ENCODE results near the gene GNAI2. TPM values are rescaled to one million over a fixed set of nuclear protein-coding genes. Genes with fewer than 3 reads are reported as not detected.

The GNAI2 gene
- total RNA-seq, 4 donors from 2014 or later, result 71.8 to 178 (median 98.4) TPM

DNA sequence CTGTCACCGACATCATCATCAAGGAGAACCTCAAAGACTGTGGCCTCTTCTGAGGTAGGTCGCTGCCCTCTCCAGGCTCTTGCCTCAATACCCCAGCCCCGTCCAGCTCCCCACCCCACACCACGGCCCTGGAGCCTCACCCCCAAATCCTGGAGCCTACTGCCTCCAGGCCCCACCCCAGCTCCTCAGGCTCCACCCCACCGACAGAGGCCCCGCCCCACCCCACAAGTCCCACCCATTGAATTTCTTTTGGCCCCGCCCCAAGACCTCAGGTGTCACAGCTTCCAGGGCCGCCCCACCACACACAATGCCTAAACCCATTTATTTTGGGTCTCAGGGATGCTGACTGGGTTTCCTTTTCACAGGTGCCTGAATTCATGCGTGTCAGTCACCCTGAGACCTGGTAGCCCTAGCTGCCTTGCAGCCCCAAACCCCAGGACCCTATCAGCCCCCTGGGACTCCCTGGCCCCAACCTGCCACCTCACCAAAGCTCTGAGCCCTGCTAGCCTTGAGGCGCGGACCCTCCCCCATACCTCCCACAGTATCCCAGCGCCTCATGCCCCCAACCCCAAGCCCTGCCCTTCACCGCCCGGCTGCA lies 41.0 kb upstream of the GNAI2 start:
- Histone ChIP-seq H3K27me3 (peaks cover 0 to 16% of the 10 kb centered on the region in 2 donors), H3K36me3 (no peaks in the 10 kb centered on the region), H3K27ac (no peak overlapping the region), H3K4me1 (peaks cover 0 to 27% (median 9%) of the 10 kb centered on the region in 4 donors), H3K4me3 (peak overlapping the region in 1 of 4 donors; percentile 4), H3K9me3 (no peaks in the 10 kb centered on the region)
- DNase-seq, result peak in 1 of 3 donors; percentile 27
- TF ChIP-seq, protein P1, sequence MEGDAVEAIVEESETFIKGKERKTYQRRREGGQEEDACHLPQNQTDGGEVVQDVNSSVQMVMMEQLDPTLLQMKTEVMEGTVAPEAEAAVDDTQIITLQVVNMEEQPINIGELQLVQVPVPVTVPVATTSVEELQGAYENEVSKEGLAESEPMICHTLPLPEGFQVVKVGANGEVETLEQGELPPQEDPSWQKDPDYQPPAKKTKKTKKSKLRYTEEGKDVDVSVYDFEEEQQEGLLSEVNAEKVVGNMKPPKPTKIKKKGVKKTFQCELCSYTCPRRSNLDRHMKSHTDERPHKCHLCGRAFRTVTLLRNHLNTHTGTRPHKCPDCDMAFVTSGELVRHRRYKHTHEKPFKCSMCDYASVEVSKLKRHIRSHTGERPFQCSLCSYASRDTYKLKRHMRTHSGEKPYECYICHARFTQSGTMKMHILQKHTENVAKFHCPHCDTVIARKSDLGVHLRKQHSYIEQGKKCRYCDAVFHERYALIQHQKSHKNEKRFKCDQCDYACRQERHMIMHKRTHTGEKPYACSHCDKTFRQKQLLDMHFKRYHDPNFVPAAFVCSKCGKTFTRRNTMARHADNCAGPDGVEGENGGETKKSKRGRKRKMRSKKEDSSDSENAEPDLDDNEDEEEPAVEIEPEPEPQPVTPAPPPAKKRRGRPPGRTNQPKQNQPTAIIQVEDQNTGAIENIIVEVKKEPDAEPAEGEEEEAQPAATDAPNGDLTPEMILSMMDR (IDR thresholded peaks at IDR 0.05), result no peak
- TF ChIP-seq POLR2A (IDR thresholded peaks at IDR 0.05), result no peak

DNA sequence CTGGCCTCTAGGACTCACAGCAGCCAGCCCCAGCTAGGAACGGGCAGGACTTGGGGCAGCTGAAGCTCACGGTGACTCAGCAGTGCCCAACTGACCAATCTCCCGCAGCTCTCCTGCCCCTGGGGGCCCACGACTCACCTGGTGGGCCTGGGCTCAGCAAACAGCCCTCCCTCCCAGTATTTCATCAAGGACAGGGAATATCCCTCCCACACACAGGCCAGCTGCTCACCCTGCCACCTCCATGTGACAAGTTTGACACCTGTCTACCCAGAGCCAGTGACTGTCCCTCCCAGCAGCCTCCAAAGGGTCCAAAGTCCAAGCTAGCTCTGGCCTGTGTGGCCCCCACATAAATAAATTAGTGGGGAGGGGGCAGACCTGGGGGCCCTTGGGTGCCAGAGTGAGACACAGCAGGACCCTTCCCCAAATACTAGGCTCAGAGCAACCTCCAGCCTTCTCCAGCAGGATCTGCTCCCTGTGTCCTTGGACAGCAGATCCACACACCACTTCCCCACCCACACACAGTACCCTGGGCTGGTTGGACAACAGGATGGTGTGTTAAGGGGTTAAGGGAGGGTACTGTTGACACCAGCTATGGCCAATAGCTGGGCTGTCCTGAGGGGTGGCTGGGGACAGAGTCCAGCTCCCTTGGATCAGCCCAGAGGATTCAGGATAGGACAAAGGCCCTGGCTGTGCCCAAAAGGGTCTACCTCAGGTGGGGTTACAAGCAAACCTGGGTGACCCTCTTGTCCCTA lies 40.3 kb upstream of the GNAI2 start:
- no peak for TF ChIP-seq POLR2A (IDR thresholded peaks at IDR 0.05)
- Histone ChIP-seq H3K4me1 (peaks cover 0 to 27% (median 9%) of the 10 kb centered on the region in 4 donors), H3K9me3 (no peaks in the 10 kb centered on the region), H3K27me3 (peaks cover 0 to 16% of the 10 kb centered on the region in 2 donors), H3K36me3 (no peaks in the 10 kb centered on the region), H3K4me3 (no peak overlapping the region), H3K27ac (no peak overlapping the region)
- no peak for DNase-seq

DNA sequence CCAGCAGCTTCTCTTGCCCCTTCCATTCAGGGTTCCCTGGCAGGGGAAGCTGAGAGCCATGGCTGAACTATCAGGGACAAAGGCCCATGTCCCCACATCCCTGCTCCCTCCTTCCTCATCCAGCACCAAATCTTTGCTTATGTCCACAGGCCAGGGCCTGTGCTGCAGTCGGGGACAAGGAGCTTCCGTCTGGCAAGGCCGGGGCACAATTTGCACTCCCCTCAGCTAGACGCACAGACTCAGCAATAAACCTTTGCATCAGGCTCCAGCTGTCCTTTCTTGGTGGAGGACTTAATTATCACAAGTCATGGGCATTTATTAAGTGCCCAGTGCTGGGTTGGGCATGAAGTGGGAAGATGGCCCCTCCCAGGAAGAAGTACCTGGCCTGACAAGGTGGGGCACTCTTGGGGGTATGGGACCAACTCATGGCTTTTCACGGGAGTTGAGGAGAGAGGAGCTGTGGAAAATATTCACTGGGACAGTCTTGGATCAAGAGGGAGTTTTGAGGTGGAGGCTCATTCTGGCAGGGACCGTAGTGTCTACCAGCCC lies 39.7 kb upstream of the GNAI2 start:
- no peak overlapping the region for H3K4me3 ChIP-seq
- no peak overlapping the region for H3K27ac ChIP-seq
- TF ChIP-seq POLR2A (IDR thresholded peaks at IDR 0.05), result no peak
- TF ChIP-seq, protein P1 (IDR thresholded peaks at IDR 0.05), result no peak
- H3K4me1 ChIP-seq, result peaks cover 0 to 27% (median 9%) of the 10 kb centered on the region in 4 donors
- H3K9me3 ChIP-seq, result no peaks in the 10 kb centered on the region
- H3K36me3 ChIP-seq, result no peaks in the 10 kb centered on the region
- peaks cover 0 to 16% of the 10 kb centered on the region in 2 donors for H3K27me3 ChIP-seq
- no peak for DNase-seq

DNA sequence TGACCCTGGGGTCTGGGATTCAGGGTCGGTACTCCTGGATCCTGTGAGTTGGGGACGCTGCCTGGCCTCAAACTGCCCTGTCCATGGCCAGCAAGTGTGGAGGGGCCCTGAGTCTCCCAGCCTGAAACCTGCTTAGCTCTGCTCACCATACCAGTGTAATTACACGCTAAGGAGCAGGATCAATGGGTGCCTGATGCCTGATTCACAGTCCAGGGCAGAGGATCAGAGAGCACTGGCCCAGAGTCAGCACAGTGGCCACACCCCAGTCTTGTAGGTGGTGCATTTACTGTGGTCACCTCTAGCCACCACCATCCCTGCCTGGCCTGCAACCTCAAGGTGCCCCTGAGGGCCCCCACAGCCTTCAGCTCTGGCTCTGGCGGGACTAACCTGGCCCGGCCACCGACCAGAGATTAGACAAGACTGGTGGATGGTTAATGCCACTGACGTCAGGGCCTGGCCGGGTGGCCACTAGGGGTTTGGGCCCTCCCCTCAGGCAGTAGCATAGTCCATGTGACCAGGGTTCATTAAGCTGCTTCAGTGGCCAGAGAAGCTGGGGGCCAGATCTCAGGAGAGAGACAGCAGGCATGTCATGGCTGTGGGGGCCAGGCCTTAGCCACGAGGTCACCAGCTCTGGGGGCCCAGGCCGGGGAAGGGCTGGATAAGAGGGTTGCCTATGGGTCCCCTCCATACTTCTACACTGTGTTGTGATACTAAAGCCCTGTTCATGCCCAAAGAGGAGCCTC lies 34.3 kb upstream of the GNAI2 start:
- H3K36me3 ChIP-seq, result no peaks in the 10 kb centered on the region
- peak in 2 of 3 donors; percentile 64 to 78 for DNase-seq
- no peak for TF ChIP-seq POLR2A (IDR thresholded peaks at IDR 0.05)
- TF ChIP-seq, protein P1 (IDR thresholded peaks at IDR 0.05), result peak in 1 of 6 experiments; percentile 6
- H3K27ac ChIP-seq, result no peak overlapping the region
- peaks cover 0 to 23% of the 10 kb centered on the region in 2 donors for H3K27me3 ChIP-seq
- H3K4me3 ChIP-seq, result no peak overlapping the region
- no peaks in the 10 kb centered on the region for H3K9me3 ChIP-seq
- peaks cover 4 to 18% (median 11%) of the 10 kb centered on the region in 4 donors for H3K4me1 ChIP-seq

DNA sequence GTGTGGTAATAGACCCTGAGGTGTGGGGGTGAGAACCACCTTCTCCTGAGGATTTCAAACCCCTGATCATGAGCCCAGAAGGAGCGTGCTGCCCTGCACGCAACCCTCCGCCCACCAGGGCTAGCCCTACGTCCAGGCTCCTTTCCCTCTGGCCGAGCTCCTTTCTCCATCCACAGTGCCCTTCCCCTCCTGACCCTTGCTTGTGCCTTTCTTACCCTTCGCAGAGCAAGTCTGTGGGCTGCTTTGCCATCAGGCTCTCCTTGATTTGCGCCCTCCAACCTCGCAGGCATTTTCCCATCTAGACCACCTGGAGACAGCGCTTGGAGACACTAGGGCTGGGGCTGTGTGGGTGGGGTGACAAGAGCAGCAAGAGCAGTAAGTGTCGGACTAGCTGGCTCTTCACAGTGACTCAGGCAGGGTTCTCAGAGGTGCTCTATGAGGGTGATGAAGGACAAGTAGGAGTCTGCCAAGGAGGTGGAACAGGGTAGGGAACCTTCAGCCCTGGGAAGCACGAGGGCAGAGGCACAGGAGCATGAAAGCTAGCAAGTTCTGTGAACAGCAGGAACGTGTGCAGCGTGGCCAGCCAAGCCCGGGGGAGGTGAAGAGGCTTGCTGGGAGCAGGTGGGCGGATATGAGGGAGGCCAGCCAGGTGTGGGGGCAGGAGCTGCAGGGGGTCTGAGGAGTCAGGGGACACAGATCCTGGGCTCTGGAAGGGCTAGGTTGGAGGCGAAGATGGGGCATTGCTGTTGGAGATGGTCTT lies 33.5 kb upstream of the GNAI2 start:
- no peak overlapping the region for H3K27ac ChIP-seq
- TF ChIP-seq POLR2A (IDR thresholded peaks at IDR 0.05), result no peak
- TF ChIP-seq, protein P1 (IDR thresholded peaks at IDR 0.05), result no peak

More for the DNA sequence above, 33.5 kb upstream of the GNAI2 start:
- H3K36me3 ChIP-seq, result no peaks in the 10 kb centered on the region
- no peak for DNase-seq
- no peaks in the 10 kb centered on the region for H3K9me3 ChIP-seq
- H3K4me1 ChIP-seq, result peaks cover 4 to 18% (median 11%) of the 10 kb centered on the region in 4 donors
- peaks cover 0 to 23% of the 10 kb centered on the region in 2 donors for H3K27me3 ChIP-seq
- H3K4me3 ChIP-seq, result no peak overlapping the region

All from Peyer's patch (tissue), 4 donors.